H1 (cell line): ENCODE data around the gene C16orf87. TPM values are rescaled to one million over a fixed set of nuclear protein-coding genes. Genes with fewer than 3 reads are reported as not detected.

Experiments used
- CTCF ChIA-PET: fragments of 300-600 bp; sonication (Branson Sonifier 250); formaldehyde crosslinking; loops from one replicate; lab custom pipeline; 2021; ENCODE audit not compliant: partially characterized antibody; lab: Charles Lee
- POLR2A ChIA-PET: fragments of 300-600 bp; sonication (Branson Sonifier 250); formaldehyde crosslinking; loops from one replicate; lab custom pipeline; 2021; ENCODE audit warnings: inconsistent platforms; ENCODE audit not compliant: partially characterized antibody; lab: Charles Lee
- DNase-seq, 2 experiments: peaks; one replicate each; pipeline versions ENCODE4 v3.0.0 to v3.0.0-alpha.2; 2010 to 2022; ENCODE audit warnings: low spot score in 2 of 2, low read depth in 1 of 2, mixed read lengths in 1 of 2
- FAIRE-seq: peaks from 2 replicates; lab custom pipeline; 2011; peaks lifted over from hg19 to GRCh38; lab: Jason Lieb, UNC
- H2AFZ ChIP-seq: 2 replicates; pipeline ENCODE4 v1.8.1; 2012; ENCODE audit warnings: low read length, inconsistent platforms
- H2AK5ac ChIP-seq: 2 replicates; pipeline ENCODE4 v1.6.1; 2013; ENCODE audit warnings: low read depth, low read length
- H2BK120ac ChIP-seq: replicated peaks from 2 replicates; pipeline ENCODE3; 2013; ENCODE audit warnings: low read depth, low read length, inconsistent platforms
- H2BK12ac ChIP-seq: 2 replicates; pipeline ENCODE4 v1.6.1; 2013; ENCODE audit warnings: low read depth, low read length
- H2BK15ac ChIP-seq: 2 replicates; pipeline ENCODE4 v1.6.1; 2013; ENCODE audit warnings: low read length
- H2BK20ac ChIP-seq: 2 replicates; pipeline ENCODE4 v1.6.1; 2013; ENCODE audit warnings: low read length
- H2BK5ac ChIP-seq: 2 replicates; pipeline ENCODE4 v1.6.1; 2013; ENCODE audit warnings: low read depth, low read length
- H3K14ac ChIP-seq: 2 replicates; pipeline ENCODE4 v1.6.1; 2013; ENCODE audit warnings: inconsistent platforms; ENCODE audit not compliant: insufficient read length
- H3K18ac ChIP-seq: 2 replicates; pipeline ENCODE4 v1.6.1; 2013; ENCODE audit warnings: low read length; ENCODE audit errors: extremely low read depth
- H3K23ac ChIP-seq: 2 replicates; pipeline ENCODE4 v1.6.1; 2013; ENCODE audit warnings: inconsistent platforms; ENCODE audit not compliant: insufficient read length
- H3K23me2 ChIP-seq: 2 replicates; pipeline ENCODE4 v1.6.1; 2013; ENCODE audit warnings: low read depth, low read length
- H3K27ac ChIP-seq: 2 replicates; pipeline ENCODE4 v1.6.1; 2011; ENCODE audit warnings: low read depth, low read length, inconsistent platforms
- H3K27me3 ChIP-seq, 4 experiments: replicated peaks in 1 of 4; 1 replicate in 1 of 4; 2 replicates in 3 of 4; pipeline versions ENCODE4 v1.6.1 to v1.8.1; 2011 to 2013; ENCODE audit warnings: low read length in 3 of 4, mild to moderate bottlenecking in 3 of 4, inconsistent platforms in 2 of 4, mixed read lengths in 2 of 4, moderate library complexity in 1 of 4; ENCODE audit not compliant: control insufficient read depth in 3 of 4, insufficient read depth in 3 of 4; ENCODE audit errors: extremely low read depth in 1 of 4
- H3K36me3 ChIP-seq, 4 experiments: 2 replicates each; pipeline versions ENCODE4 v1.6.1 to v1.8.1; 2011 to 2013; ENCODE audit warnings: mild to moderate bottlenecking in 4 of 4, low read length in 3 of 4, moderate library complexity in 2 of 4, control low read depth in 1 of 4, inconsistent platforms in 1 of 4; ENCODE audit not compliant: insufficient read depth in 4 of 4, control insufficient read depth in 2 of 4
- H3K4ac ChIP-seq: replicated peaks from 2 replicates; pipeline ENCODE3; 2013; ENCODE audit warnings: low read length, low read depth, mixed read lengths, inconsistent platforms; ENCODE audit not compliant: insufficient read length
- H3K4me1 ChIP-seq, 4 experiments: replicated peaks in 1 of 4; 1 replicate in 1 of 4; 2 replicates in 3 of 4; pipeline versions ENCODE4 v1.6.1 to v1.8.1; 2011 to 2013; ENCODE audit warnings: low read length in 3 of 4, inconsistent platforms in 2 of 4, mixed read lengths in 1 of 4; ENCODE audit not compliant: insufficient read depth in 4 of 4, control insufficient read depth in 3 of 4
- H3K4me2 ChIP-seq, 2 experiments: 2 replicates each; pipeline versions ENCODE4 v1.6.1 to v1.8.1; 2011 to 2013; ENCODE audit warnings: low read depth in 2 of 2, low read length in 2 of 2, control low read depth in 1 of 2, inconsistent platforms in 1 of 2, mild to moderate bottlenecking in 1 of 2; ENCODE audit not compliant: insufficient read depth in 1 of 2
- H3K4me3 ChIP-seq, 4 experiments: fragments of 200-600, 300-600 bp in 1 of 4; sonication (generic), shearing (Covaris generic), sonication (Bioruptor Twin) in 1 of 4; 2 replicates each; pipeline versions ENCODE4 v1.5.1 to v1.8.1; 2011 to 2016; ENCODE audit warnings: low read length in 4 of 4, low read depth in 3 of 4, control low read depth in 2 of 4, inconsistent platforms in 2 of 4, mild to moderate bottlenecking in 2 of 4, mixed read lengths in 1 of 4, moderate library complexity in 1 of 4; ENCODE audit not compliant: insufficient read depth in 2 of 4; ENCODE audit errors: extremely low read depth in 1 of 4
- H3K56ac ChIP-seq: replicated peaks from 2 replicates; pipeline ENCODE3; 2013; ENCODE audit warnings: low read depth, mild to moderate bottlenecking, mixed read lengths, low read length, inconsistent platforms; ENCODE audit not compliant: insufficient read length
- H3K79me1 ChIP-seq: 2 replicates; pipeline ENCODE4 v1.6.1; 2013; ENCODE audit warnings: low read depth, low read length, control low read depth
- H3K79me2 ChIP-seq, 2 experiments: 2 replicates each; pipeline versions ENCODE4 v1.6.1 to v1.8.1; 2012 to 2013; ENCODE audit warnings: low read length in 2 of 2, mild to moderate bottlenecking in 2 of 2, inconsistent platforms in 1 of 2; ENCODE audit not compliant: insufficient read depth in 2 of 2, control insufficient read depth in 1 of 2
- H3K9ac ChIP-seq, 4 experiments: replicated peaks in 1 of 4; 1 replicate in 1 of 4; 2 replicates in 3 of 4; pipeline versions ENCODE4 v1.6.1 to v1.8.1; 2011 to 2013; ENCODE audit warnings: low read depth in 3 of 4, low read length in 3 of 4, control low read depth in 2 of 4, mild to moderate bottlenecking in 2 of 4, moderate library complexity in 2 of 4, inconsistent platforms in 1 of 4; ENCODE audit errors: extremely low read depth in 1 of 4
- H3K9me3 ChIP-seq, 2 experiments: 2 replicates each; pipeline versions ENCODE4 v1.6.1 to v1.8.1; 2012 to 2013; ENCODE audit warnings: mild to moderate bottlenecking in 2 of 2, moderate library complexity in 2 of 2, control low read depth in 1 of 2, inconsistent platforms in 1 of 2, low read depth in 1 of 2, low read length in 1 of 2, mixed read lengths in 1 of 2; ENCODE audit not compliant: insufficient read depth in 2 of 2
- H4K20me1 ChIP-seq, 2 experiments: replicated peaks in 1 of 2; 2 replicates each; pipeline versions ENCODE3 to v1.8.1; 2011 to 2013; ENCODE audit warnings: inconsistent platforms in 2 of 2, low read length in 2 of 2, mild to moderate bottlenecking in 1 of 2; ENCODE audit not compliant: insufficient read depth in 2 of 2, control insufficient read depth in 1 of 2
- H4K5ac ChIP-seq: 2 replicates; pipeline ENCODE4 v1.6.1; 2013; ENCODE audit warnings: low read length, low read depth, mixed read lengths, inconsistent platforms; ENCODE audit not compliant: insufficient read length
- H4K8ac ChIP-seq: 2 replicates; pipeline ENCODE4 v1.8.0; 2013; ENCODE audit warnings: mild to moderate bottlenecking, moderate library complexity, low read length, inconsistent platforms; ENCODE audit not compliant: insufficient read depth; ENCODE audit errors: extremely low read depth
- H4K91ac ChIP-seq: replicated peaks from 2 replicates; pipeline ENCODE3; 2013; ENCODE audit warnings: low read length, mixed read lengths, inconsistent platforms; ENCODE audit not compliant: insufficient read length
- BCL11A ChIP-seq, 2 experiments: IDR thresholded peaks; one replicate each; pipeline ENCODE4 v1.6.1; 2011; ENCODE audit warnings: low read depth in 2 of 2, low read length in 2 of 2, mild to moderate bottlenecking in 2 of 2
- CHD2 ChIP-seq: IDR thresholded peaks from 2 replicates; pipeline ENCODE4 v1.6.1; 2012; ENCODE audit warnings: low read length, improper control_type of control experiment
- CREB1 ChIP-seq: IDR thresholded peaks from 2 replicates; pipeline ENCODE4 v1.6.1; 2012; ENCODE audit warnings: inconsistent platforms
- CTBP2 ChIP-seq: IDR thresholded peaks from 2 replicates; pipeline ENCODE4 v1.7.0; 2011; ENCODE audit warnings: borderline replicate concordance, mild to moderate bottlenecking, moderate library complexity, mixed read lengths, low read length; ENCODE audit not compliant: insufficient read depth, insufficient read length
- EP300 ChIP-seq, 2 experiments: IDR thresholded peaks; 1 replicate in 1 of 2; 2 replicates in 1 of 2; pipeline ENCODE4 v1.6.1; 2011 to 2012; ENCODE audit warnings: low read depth in 2 of 2, low read length in 2 of 2, mild to moderate bottlenecking in 2 of 2, borderline replicate concordance in 1 of 2, inconsistent platforms in 1 of 2, moderate library complexity in 1 of 2
- KDM1A ChIP-seq: fragments of 200-600, 300-600 bp; sonication (generic); IDR thresholded peaks from 2 replicates; pipeline ENCODE4 v1.7.1; 2016; ENCODE audit warnings: mild to moderate bottlenecking, low read length, borderline replicate concordance
- MAFK ChIP-seq: IDR thresholded peaks from 2 replicates; pipeline ENCODE4 v1.6.1; 2012; ENCODE audit warnings: low read depth, mild to moderate bottlenecking, improper control_type of control experiment, low read length
- NRF1 ChIP-seq: IDR thresholded peaks from 2 replicates; pipeline ENCODE4 v1.6.1; 2011; ENCODE audit warnings: mild to moderate bottlenecking, low read depth, low read length, improper control_type of control experiment
- SIRT6 ChIP-seq: IDR thresholded peaks from one replicate; pipeline ENCODE4 v1.7.1; 2012; ENCODE audit warnings: low read length, inconsistent platforms
- SP1 ChIP-seq: IDR thresholded peaks from 2 replicates; pipeline ENCODE4 v1.6.1; 2011; ENCODE audit warnings: low read depth, low read length
- SRF ChIP-seq: IDR thresholded peaks from 2 replicates; pipeline ENCODE4 v1.6.1; 2011; ENCODE audit warnings: mild to moderate bottlenecking, low read depth, low read length, moderate library complexity
- whole genome bisulfite sequencing, 2 experiments: shearing (Covaris generic) in 1 of 2; methylation state at CpG; one replicate each; pipeline versions ENCODE4 v1.1.6 to v1.1.7; 2013 to 2015; ENCODE audit warnings: low lambda C conversion rate in 2 of 2, mixed read lengths in 2 of 2, inconsistent platforms in 1 of 2, low coverage in 1 of 2, missing lambda C conversion rate in 1 of 2; ENCODE audit not compliant: insufficient replicate concordance in 2 of 2, insufficient coverage in 1 of 2, insufficient read length in 1 of 2; ENCODE audit errors: extremely low coverage in 1 of 2, missing lambda C conversion rate in 1 of 2; 5-methylcytosine and 5-hydroxymethylcytosine counted together
- polyA plus RNA-seq, 7 experiments: library from polyadenylated mRNA; depleted of rRNA in 3 of 7; stranded (reverse) in 5 of 7; unstranded in 2 of 7; fragments of >200 nt in 5 of 7; fragments of 200-250 nt in 2 of 7; gene quantifications; 1 replicate in 5 of 7; 2 replicates in 1 of 7; 4 replicates in 1 of 7; pipeline versions ENCODE4 v1.2.1 to v1.2.3, GENCODE V29; 2011 to 2013; ENCODE audit warnings: missing spikeins in 2 of 7, mixed read lengths in 2 of 7
- total RNA-seq: library from RNA; stranded (reverse); fragmentation: NEBNext Ultra II Directional; extraction: Animal tissue kit (Norgen Biotek cat#: 25700); gene quantifications from 2 replicates; pipeline ENCODE4 v1.2.1, GENCODE V29; 2021

Gene C16orf87
- total and polyA plus RNA-seq, 2 of the 8 experiments (the other 6 are each of a cell fraction or from before 2014, with no cell fraction given), result 4.8 to 21.8 TPM

DNA sequence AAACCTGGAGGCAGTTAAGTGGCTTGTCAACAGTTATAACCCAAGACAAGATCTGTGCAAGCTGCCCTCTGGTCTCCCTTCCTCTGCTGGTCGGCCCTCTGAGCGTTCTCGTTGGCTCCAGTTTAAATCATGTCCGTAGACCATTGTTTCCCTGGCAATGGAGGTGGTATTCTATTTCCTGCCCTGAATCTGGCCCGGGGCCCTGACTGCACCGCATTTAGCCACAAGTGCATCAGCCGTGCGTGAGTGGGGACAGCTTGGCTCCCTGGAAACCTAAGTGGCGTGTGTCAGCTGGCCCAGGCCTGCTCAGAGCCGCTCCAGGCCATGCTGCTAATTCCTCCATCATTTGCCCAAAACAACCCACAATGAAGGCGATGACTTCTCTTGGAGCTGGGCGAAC lies 67.8 kb downstream of the C16orf87 start:
- Histone ChIP-seq H3K4me3 (no peak overlapping the region), H4K20me1 (no peaks in the 10 kb centered on the region), H3K36me3 (no peaks in the 10 kb centered on the region), H2BK5ac (no peak overlapping the region), H3K18ac (no peak overlapping the region), H4K8ac (no peak overlapping the region), H3K79me2 (no peaks in the 10 kb centered on the region), H2BK20ac (no peak overlapping the region), H3K27ac (no peak overlapping the region), H2AFZ (no peak overlapping the region), H2AK5ac (no peak overlapping the region), H3K9ac (no peak overlapping the region), H2BK15ac (no peak overlapping the region), H3K27me3 (0 out of 7 replicates have a peak, but pooled peaks cover 0 to 2% (median 0%) of the 10 kb centered on the region in 4 experiments), H4K5ac (no peak overlapping the region), H3K14ac (no peak overlapping the region), H2BK120ac (no peak overlapping the region), H2BK12ac (no peak overlapping the region), H3K79me1 (no peaks in the 10 kb centered on the region), H3K9me3 (no peaks in the 10 kb centered on the region), H3K23ac (no peak overlapping the region), H3K56ac (no peak overlapping the region), H3K4ac (no peak overlapping the region), H3K23me2 (peaks cover under 1% of the 10 kb centered on the region; the same call in 1 of the 2 replicates), H3K4me1 (no peaks in the 10 kb centered on the region), H4K91ac (no peak overlapping the region), H3K4me2 (no peak overlapping the region)
- DNase-seq, result no peak
- ChIA-PET POLR2A (interaction anchor here (0.5 kb wide), 1 partner anchor 184 kb away, joined by 3 read pairs; no protein-coding TSS in a partner anchor), CTCF (no interaction called here)
- WGBS, 2 experiments, result 95% methylated on average over 12 of the region's 12 CpGs; no CpG with 5 or more reads in 1 of the 2 experiments
- TF ChIP-seq SP1 (no peak), CTBP2 (no peak), NRF1 (no peak), CHD2 (no peak), CREB1 (no peak), SRF (no peak), SIRT6 (no peak), MAFK (no peak), BCL11A (IDR thresholded peaks at IDR 0.05; ENCODE audit: low read depth in 2 of 2, low read length in 2 of 2) (no peak), KDM1A (no peak), EP300 (IDR thresholded peaks at IDR 0.05; ENCODE audit: borderline replicate concordance in 1 of 2, low read depth in 2 of 2, low read length in 2 of 2) (no peak)
- no peak for FAIRE-seq
